HG03097 (cell line): Measurements from ENCODE around the gene AZIN2.
"Not testable (repeated sequence)": the region's sequence is repeated elsewhere in the genome, so short reads cannot be mapped to it uniquely, and the experiment has no call there.

Experiments used
- ATAC-seq: cut with Tn5 transposase; IDR thresholded peaks from one replicate; pipeline ENCODE4 v1.9.1; 2021; ENCODE audit not compliant: unreplicated experiment, low FRiP score

Gene AZIN2

DNA sequence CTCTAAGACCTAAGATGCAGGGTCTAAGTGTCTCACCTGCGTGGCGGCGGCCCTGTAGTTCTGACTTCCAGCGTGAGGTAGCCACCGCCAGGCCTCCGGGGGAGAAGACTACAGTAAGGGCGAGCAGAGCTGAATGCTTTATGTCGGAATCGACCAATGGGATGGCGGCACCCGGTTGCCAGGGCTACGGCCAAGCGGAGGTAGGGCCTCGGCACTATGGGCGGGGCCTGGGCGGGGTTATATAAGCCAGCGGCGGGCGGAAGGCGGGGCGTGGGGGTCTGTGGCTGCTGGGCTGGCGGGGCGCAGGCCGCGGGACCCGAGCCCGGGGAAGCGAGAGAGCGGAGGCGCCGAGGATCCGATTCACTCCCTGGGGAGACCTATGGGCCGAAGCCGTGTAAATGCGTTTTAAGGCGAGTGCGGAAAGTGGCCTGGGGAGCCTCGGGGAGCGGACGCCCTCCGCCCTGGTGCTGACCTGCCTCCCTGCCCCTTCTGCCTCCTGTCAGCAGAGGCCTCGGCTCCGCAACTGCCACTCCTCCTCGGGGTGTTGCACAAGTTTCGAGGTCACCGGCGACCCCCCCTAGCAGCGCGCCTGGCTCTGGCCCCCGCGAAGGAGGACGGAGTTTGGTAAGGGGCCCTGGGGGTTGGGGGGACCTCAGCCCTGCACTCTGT lies at the start of gene AZIN2:
TSS of gene AZIN2 (plus strand) at position 269 of the 669 bp plus-strand sequence. CDS start 1,097 bp downstream, outside the sequence.
- ATAC-seq, result peak; percentile 92

DNA sequence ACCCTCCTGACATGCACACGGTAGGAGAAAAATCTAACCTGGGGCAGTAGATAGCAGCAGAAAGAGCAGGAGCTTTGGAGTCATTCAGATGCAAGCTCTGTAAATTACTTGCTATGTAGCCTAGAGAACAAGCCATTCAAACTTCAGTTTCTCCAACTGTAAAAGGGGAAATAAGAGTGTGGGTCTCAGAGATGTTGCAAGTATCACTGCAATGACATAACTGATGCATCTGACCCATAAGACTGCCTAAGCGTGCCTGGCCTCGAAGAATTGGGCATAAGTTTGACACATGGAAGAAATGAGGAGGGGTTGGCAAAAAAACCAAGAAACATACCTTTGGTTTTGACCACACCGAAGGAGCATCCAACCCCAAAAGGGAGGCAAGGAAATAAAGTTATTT lies 49.4 kb upstream of the AZIN2 start:
- ATAC-seq, result no peak

GRCh38 chr1:33032126-33032869 lies 48.7 kb upstream of the AZIN2 start:
- ATAC-seq, result no peak

- ATAC-seq, result no peak
Measured at GRCh38 chr1:33036051-33036525, 44.9 kb upstream of the AZIN2 start.

DNA sequence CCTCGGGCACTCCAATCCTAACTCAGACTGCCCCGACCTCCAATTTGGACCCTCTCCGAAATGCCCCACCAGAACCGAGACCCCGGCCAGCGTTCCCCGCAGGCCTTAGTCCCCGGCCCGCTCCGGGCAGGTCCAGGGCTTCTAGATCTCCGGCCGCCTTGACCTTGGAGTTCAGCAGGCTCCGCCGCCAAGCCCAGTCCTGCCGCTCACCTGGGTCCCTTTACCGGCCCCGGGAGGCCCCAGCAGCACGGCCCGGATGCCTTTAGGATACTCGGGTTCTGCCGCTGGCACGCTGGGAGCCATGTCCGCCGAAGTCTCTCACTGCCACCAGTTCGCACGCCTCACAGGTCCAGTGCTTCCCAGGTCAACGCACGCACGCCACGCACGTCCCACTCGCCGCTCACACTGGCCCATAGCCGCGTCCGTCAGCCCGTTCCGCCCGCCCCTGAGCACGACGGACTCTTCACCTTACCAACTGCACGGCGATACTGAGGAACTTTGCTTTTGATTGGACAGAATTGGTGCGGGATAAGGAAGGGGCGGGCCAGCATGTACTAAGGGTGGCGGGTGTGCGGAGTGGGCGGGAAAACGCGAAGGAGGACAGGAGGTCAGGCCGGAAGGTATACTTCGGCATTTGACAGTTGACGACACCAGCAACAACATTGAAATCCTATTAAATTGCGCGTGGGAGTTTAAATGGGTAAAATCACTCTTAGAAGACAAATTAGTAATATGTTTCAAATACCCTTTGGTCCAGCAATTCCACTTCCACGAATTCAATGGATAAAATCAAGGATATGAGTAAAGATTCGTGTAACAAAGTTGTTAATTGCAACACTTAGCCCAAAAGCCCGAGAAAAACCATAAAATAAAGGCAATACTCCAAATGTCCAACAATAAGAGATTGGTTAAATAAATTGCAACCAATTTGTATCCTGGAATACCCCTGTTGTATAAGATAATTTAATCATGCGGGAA lies 44.1 kb upstream of the AZIN2 start, which contains the start of gene AK2:
TSS of gene AK2 (minus strand) at position 358 of the 978 bp plus-strand sequence. CDS start at position 303, 55 bp downstream.
- peak; percentile 98 for ATAC-seq

GRCh38 chr1:33039840-33040239 lies 41.1 kb upstream of the AZIN2 start:
- no peak for ATAC-seq

DNA sequence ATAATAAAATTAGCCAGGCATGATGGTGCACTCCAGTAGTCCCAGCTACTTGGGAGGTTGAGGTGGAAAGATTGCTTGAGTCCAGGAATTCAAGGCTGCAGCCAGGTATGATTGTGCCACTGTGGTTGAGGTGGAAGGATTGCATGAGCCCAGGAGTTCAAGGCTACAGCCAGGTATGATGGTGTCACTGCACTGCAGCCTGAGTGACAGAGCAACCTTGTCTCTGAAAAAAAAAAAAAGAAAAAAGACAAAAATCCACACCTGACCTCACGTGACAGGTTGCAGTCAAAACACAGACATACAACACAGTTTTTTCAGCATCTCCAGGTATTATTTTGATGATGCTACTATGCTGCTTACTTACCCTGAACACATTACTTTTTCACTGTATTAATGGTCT lies 39.9 kb upstream of the AZIN2 start:
- ATAC-seq, result no peak

DNA sequence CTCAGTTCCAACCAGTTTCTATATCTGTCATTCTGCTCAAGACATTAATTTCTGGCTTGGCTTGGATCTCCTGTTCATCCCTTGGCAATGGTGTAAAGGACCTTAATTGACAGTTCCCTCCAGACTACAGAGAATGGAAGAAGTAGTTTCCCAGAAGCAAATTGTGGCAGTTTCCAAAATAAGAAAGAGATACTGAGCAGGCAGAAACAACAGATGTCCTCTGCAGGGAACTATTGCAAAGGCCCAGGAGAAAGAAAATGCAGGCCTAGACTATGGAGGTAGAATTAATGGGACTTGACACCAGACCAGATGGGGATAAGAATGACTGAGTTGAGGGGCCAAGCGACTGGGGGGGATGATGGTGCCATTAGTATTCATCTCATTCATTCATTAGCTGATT lies 38.1 kb upstream of the AZIN2 start:
- ATAC-seq, result no peak

DNA sequence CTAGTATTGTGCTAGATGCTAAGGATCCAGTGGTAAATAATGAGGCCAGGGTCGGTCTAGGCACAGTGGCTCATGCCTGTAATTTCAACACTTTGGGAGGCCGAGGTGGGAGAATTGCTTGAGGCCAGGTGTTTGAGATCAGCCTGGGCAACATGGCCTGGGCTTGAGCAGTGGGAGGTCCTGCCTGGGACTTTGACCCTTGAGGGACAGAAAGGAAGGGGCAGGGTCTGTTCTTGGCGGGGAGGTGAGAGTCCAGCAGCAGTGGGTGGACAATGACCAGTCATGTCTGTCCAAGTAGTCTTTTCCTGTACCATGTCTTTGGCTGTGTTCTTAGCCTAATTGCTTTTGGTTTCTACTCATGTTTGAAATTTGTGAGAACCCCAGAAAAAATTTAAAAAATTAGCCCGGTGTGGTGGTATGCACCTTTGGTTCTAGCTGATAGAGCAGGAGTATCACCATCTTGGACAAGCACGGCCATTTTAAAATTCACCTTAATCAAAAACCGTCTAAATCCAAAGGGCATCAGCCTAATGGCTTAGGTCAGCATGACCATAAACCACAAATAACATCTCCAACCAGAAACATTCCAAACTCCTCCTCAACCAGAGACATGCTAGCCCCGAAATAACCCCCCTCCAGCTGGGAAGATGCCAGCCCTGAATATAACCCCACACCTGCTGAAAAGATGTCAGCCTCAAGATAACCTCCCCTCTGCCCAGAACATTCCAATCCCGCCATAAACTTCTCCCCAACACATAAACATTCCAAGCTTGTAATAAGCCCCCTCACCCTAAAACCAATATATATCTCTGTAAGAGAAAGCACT lies 37.5 kb upstream of the AZIN2 start:
- no peak for ATAC-seq

DNA sequence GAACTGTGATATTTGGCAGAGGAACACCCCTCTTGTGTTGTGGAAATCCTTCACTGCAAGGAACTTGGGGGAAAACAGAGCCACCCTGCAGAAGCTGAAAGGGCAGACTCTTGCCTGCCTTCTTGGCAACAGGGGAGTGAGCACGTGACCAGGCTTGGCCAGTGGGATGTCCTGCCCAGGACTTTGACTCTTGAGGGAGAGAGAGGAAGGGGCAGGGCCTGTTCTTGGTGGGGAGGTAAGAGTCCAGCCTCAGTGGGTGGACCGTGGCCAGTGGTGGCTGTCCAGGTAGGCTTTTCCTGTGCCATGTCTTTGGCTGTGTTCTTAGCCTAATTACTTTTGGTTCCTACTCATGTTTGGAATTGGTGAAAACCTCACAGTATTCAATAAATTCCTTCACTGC lies 35.7 kb upstream of the AZIN2 start:
- ATAC-seq, result no peak

DNA sequence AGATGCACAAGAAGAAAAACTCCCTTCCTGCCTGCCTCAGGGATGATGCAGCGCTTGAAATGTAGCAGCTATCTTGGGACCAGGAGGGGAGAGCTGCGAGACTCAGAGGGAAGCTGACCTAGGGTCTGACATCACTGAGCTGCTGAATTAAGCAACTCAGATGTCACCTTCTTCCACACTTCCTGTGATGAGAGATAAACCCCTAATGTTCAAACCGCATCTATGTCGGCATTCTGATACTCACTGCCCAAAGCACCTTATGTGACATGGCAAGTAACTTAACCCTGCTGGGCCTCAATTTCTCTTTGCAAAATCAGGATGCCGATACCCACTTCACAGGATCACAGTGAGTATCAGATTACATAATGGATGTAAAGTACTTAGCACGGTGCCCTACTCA lies 35.1 kb upstream of the AZIN2 start:
- ATAC-seq, result no peak

- ATAC-seq, result not testable (repeated sequence)
Measured at GRCh38 chr1:33046234-33046633, 34.7 kb upstream of the AZIN2 start.

DNA sequence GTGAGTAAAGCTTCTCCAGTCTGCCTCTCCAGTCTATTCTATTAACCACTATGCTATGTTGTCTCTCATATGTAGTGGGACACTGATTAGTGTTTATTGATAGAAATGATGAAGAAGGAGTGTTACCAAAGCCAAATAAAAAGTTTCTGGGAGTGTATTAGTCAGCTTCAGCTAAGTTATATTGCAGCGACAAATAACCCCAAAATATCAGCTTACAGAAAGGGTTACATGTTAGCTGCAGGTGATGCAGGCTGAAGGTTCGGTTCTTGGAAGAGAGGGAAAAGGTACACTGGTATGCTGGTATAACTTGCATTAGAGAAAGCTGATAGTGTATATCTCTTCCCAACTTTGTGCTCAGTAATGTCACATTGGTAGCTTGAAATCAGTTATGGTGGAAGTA lies 33.7 kb upstream of the AZIN2 start:
- no peak for ATAC-seq

DNA sequence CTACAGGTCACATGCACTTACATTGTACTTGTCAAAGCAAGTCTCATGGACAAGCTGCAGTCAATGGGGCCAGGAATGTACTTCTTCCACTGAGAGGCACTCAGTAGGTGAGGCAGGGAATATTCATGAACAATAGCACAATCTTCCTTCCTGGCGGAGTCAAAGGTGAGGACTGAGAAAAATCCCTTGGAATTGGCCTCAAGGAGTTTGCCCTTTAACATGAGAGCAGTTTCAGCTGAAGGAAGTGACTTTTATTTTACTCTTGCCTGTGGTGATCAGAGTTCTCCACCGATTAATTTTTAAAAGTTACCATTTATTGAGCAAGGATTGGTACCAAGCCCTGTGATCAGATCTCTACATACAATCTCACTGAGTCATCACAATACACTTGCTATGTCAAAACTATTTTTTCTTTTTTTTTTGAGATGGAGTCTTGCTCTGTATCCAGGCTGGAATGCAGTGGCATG lies 33.1 kb upstream of the AZIN2 start:
- ATAC-seq, result no peak

- no peak for ATAC-seq
Measured at GRCh38 chr1:33048426-33048825, 32.5 kb upstream of the AZIN2 start.

DNA sequence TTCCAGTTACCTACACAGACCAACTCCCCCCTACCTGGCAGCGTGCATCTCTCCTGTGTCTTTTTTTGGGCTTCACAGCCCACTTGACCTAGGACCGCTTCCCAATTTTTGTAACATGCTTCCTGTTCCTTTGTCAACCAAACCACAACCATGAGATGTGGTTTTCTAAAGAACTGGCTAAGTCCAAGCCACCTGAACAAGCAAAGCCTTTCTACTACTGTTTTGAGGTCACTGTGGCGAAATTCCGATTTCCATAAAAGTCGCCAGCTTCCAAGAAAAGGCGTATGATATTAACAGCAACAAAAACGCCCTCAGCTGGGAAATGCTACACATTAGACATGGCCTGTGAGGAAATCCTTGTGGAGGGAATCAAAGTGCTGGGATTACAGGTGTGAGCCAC lies 31.6 kb upstream of the AZIN2 start:
- ATAC-seq, result no peak

DNA sequence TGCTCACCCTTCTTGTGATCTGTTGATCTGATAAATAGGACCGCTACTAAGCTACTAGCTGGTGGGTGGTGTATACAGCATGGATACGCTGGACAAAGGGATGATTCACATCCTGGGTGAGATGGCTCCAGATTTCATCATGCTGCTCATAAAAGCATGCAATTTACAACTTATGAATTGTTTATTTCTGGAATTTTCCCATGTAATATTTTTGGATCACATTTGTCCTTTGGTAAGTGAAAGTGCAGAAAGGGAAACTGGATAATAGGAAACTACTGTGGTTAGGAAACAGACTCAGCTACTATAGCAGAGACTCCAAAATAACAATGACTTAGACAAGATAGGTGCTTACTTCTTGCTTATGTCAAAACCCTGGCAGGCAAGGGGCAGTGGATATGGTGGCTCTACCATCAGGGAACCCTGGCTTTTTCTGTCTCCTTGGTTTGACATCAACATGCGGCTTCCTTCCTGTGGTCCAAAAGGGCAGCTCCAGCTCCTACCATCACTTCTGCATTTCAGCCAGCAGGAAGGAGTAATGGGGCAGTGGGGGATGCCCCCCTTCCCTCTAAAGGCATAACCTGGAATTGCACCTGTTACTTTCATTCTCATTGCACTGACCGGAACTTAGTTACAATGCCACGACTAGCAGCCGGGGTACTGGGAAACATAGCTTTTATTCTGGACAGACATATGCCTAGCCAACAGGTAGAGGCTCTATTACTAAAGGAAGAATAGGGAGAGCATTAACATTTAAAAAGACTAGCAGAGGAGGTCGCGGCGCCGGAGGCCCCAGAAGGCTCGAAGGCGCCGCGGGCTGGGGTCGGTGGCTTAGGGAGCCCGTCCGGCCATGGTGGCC lies 30.5 kb upstream of the AZIN2 start:
- no peak for ATAC-seq

GRCh38 chr1:33055210-33056008 lies 25.5 kb upstream of the AZIN2 start:
- ATAC-seq, result no peak
